Measurements from ENCODE around the gene DOCK3. TPM values are rescaled to one million over a fixed set of nuclear protein-coding genes. Genes with fewer than 3 reads are reported as not detected.

DOCK3 gene
- total RNA-seq, 5 donors from 2014 or later (not counting 1 experiment from before 2014, with no cell fraction given): 2.0 to 3.2 (median 2.6) TPM

DNA sequence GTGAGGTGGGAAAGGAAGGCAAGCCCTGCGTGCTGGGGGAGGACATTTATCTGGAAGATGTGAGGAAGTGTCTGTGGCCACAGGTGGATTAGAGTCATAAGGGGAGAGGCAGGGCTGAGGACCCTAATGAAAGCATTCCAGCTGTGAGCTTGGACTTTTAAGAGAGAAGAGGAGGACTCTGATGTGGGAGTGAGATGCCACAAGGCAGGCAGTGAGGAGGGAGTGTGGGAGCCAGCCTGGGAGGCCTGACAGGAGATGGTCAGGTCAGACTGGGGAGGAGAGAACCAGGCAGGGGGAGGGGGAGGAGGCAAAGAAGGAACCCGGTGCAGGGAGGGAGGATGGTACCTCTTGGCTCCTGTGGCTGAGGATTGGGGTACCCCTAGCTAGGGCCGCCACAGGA lies 36.8 kb upstream of the DOCK3 start:
- peaks cover 44 to 51% (median 47%) of the 10 kb centered on the region in 3 donors for H3K4me1 Mint-ChIP-seq
- peak overlapping the region; percentile 76 to 88 for H3K27ac Mint-ChIP-seq
- ATAC-seq (replicated peaks in 1 of 4): no peak
- 51% methylated on average over 2 of the region's 3 CpGs for WGBS (ENCODE audit: insufficient coverage)
- Histone ChIP-seq H3K36me3 (ENCODE audit: control insufficient read depth in 2 of 2, extremely low read depth in 1 of 2, insufficient read depth in 1 of 2, low read length in 1 of 2) (peaks cover 22 to 42% of the 10 kb centered on the region in 2 donors), H3K9me3 (no peaks in the 10 kb centered on the region), H3K4me1 (ENCODE audit: control insufficient read depth in 1 of 2, extremely low read depth in 1 of 2, insufficient read depth in 2 of 2, low read length in 2 of 2) (peaks cover 7 to 29% of the 10 kb centered on the region in 2 experiments), H3K27ac (ENCODE audit: low read length) (no peak overlapping the region), H3K27me3 (replicated peaks in 1 of 2; ENCODE audit: control insufficient read depth in 2 of 2, extremely low read depth in 1 of 2, insufficient read depth in 2 of 2, low read length in 1 of 2) (no peaks in the 10 kb centered on the region), H3K4me3 (ENCODE audit: control insufficient read depth in 1 of 2, extremely low read depth in 1 of 2, low read length in 1 of 2) (no peak overlapping the region)
- H3K9me3 Mint-ChIP-seq: no peaks in the 10 kb centered on the region
- ChIA-PET POLR2A (no interaction called here), CTCF (no interaction called here)
- H3K36me3 Mint-ChIP-seq: peaks cover 31% of the 10 kb centered on the region
- no peak for DNase-seq
- peak overlapping the region in 1 of 3 donors; percentile 32 for H3K4me3 Mint-ChIP-seq
- H3K27me3 Mint-ChIP-seq: no peaks in the 10 kb centered on the region

DNA sequence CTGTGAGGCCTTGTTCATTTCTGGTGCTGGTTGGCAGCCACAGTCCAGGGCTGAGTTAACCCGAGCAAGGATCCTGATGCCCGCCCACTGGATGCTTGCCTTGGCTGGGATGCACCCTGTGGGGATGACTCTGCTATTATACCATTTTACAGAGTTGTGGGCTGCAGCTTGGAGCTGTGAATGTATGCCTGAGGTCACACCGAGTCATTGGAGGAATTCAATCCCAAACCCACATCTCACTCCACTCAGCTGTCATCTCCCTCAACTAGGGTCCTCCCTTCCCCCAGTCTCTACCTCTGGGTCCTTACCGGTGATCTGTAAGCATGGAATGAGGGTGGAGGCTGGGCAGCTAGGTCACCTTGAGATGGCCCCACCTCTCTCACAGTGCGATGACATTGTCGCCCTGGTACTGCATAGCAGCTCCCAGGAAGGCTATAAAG lies 35.7 kb upstream of the DOCK3 start:
- Mint-ChIP-seq H3K36me3 (peaks cover 38% of the 10 kb centered on the region), H3K4me1 (peaks cover 32 to 40% (median 36%) of the 10 kb centered on the region in 3 donors), H3K4me3 (no peak overlapping the region), H3K27me3 (no peaks in the 10 kb centered on the region), H3K27ac (peak overlapping the region; percentile 52 to 77), H3K9me3 (no peaks in the 10 kb centered on the region)
- H3K27me3 ChIP-seq (replicated peaks in 1 of 2; ENCODE audit: control insufficient read depth in 2 of 2, extremely low read depth in 1 of 2, insufficient read depth in 2 of 2, low read length in 1 of 2): no peaks in the 10 kb centered on the region
- DNase-seq (no peak), ATAC-seq (replicated peaks in 1 of 4) (no peak)
- no peaks in the 10 kb centered on the region for H3K9me3 ChIP-seq
- WGBS (ENCODE audit: insufficient coverage): 100% methylated on average over 1 of the region's 6 CpGs
- CTCF ChIA-PET: interaction anchor here in 1 of 2 donors (0.5 kb wide), 1 partner anchor 292 kb away, joined by 5 read pairs; no protein-coding TSS in a partner anchor
- no peak overlapping the region for H3K27ac ChIP-seq (ENCODE audit: low read length)
- H3K4me3 ChIP-seq (ENCODE audit: control insufficient read depth in 1 of 2, extremely low read depth in 1 of 2, low read length in 1 of 2): no peak overlapping the region
- POLR2A ChIA-PET: no interaction called here
- H3K4me1 ChIP-seq (ENCODE audit: control insufficient read depth in 1 of 2, extremely low read depth in 1 of 2, insufficient read depth in 2 of 2, low read length in 2 of 2): peaks cover 7 to 27% of the 10 kb centered on the region in 2 experiments
- peaks cover 29 to 53% of the 10 kb centered on the region in 2 donors for H3K36me3 ChIP-seq (ENCODE audit: control insufficient read depth in 2 of 2, extremely low read depth in 1 of 2, insufficient read depth in 1 of 2, low read length in 1 of 2)

GRCh38 chr3:50642382-50642781 lies 32.3 kb upstream of the DOCK3 start:
- Mint-ChIP-seq H3K27ac (no peak overlapping the region), H3K4me3 (no peak overlapping the region), H3K36me3 (peaks cover 49% of the 10 kb centered on the region), H3K4me1 (peaks cover 9 to 14% (median 13%) of the 10 kb centered on the region in 3 donors), H3K9me3 (no peaks in the 10 kb centered on the region), H3K27me3 (no peaks in the 10 kb centered on the region)
- ChIA-PET CTCF (no interaction called here), POLR2A (no interaction called here)
- no peak for DNase-seq
- WGBS (ENCODE audit: insufficient coverage): no CpG with 5 or more reads among the region's 1 CpG
- Histone ChIP-seq H3K27ac (ENCODE audit: low read length) (no peak overlapping the region), H3K4me1 (ENCODE audit: control insufficient read depth in 1 of 2, extremely low read depth in 1 of 2, insufficient read depth in 2 of 2, low read length in 2 of 2) (peaks cover 0 to 9% of the 10 kb centered on the region in 2 experiments), H3K4me3 (ENCODE audit: control insufficient read depth in 1 of 2, extremely low read depth in 1 of 2, low read length in 1 of 2) (no peak overlapping the region), H3K9me3 (no peaks in the 10 kb centered on the region), H3K27me3 (replicated peaks in 1 of 2; ENCODE audit: control insufficient read depth in 2 of 2, extremely low read depth in 1 of 2, insufficient read depth in 2 of 2, low read length in 1 of 2) (no peaks in the 10 kb centered on the region), H3K36me3 (ENCODE audit: control insufficient read depth in 2 of 2, extremely low read depth in 1 of 2, insufficient read depth in 1 of 2, low read length in 1 of 2) (peaks cover 46 to 79% of the 10 kb centered on the region in 2 donors)
- ATAC-seq (replicated peaks in 1 of 4): no peak

- CTCF ChIA-PET: no interaction called here
- Histone ChIP-seq H3K27me3 (replicated peaks in 1 of 2; ENCODE audit: control insufficient read depth in 2 of 2, extremely low read depth in 1 of 2, insufficient read depth in 2 of 2, low read length in 1 of 2) (no peaks in the 10 kb centered on the region), H3K9me3 (no peaks in the 10 kb centered on the region), H3K27ac (ENCODE audit: low read length) (no peak overlapping the region), H3K4me1 (ENCODE audit: control insufficient read depth in 1 of 2, extremely low read depth in 1 of 2, insufficient read depth in 2 of 2, low read length in 2 of 2) (no peaks in the 10 kb centered on the region), H3K36me3 (ENCODE audit: control insufficient read depth in 2 of 2, extremely low read depth in 1 of 2, insufficient read depth in 1 of 2, low read length in 1 of 2) (peaks cover 60 to 94% of the 10 kb centered on the region in 2 donors), H3K4me3 (ENCODE audit: control insufficient read depth in 1 of 2, extremely low read depth in 1 of 2, low read length in 1 of 2) (no peak overlapping the region)
- Mint-ChIP-seq H3K9me3 (no peaks in the 10 kb centered on the region), H3K4me3 (no peak overlapping the region), H3K27me3 (no peaks in the 10 kb centered on the region), H3K36me3 (peaks cover 44% of the 10 kb centered on the region), H3K27ac (no peak overlapping the region), H3K4me1 (no peaks in the 10 kb centered on the region)
- DNase-seq (no peak), ATAC-seq (replicated peaks in 1 of 4) (no peak)
- POLR2A ChIA-PET: no interaction called here
- 98% methylated on average over 4 of the region's 7 CpGs for WGBS (ENCODE audit: insufficient coverage)
These were observed 30.2 kb upstream of the DOCK3 start for GRCh38 chr3:50644561-50644960.

DNA sequence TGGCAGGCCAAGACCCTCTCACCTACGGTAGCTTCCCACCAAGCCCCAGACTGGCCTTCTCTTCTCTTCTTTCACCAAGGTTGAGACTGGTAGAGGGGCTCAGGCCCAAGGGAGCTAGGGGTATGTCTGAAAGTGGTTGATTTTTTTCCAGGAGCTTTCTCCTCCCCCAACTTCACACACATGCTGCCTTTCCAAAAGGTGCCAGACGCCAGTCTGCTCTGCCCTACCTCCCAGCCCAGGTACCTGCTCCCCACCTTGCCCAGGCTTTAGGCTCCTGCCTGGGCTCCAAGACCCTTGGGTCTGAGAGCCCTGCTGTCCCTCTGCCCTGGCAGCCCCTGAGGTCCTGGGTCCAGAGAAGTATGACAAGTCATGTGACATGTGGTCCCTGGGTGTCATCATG lies 29.3 kb upstream of the DOCK3 start:
- DNase-seq (no peak), ATAC-seq (replicated peaks in 1 of 4) (no peak)
- ChIA-PET POLR2A (no interaction called here), CTCF (no interaction called here)
- peaks cover 43% of the 10 kb centered on the region for H3K36me3 Mint-ChIP-seq
- Histone ChIP-seq H3K9me3 (no peaks in the 10 kb centered on the region), H3K36me3 (ENCODE audit: control insufficient read depth in 2 of 2, extremely low read depth in 1 of 2, insufficient read depth in 1 of 2, low read length in 1 of 2) (peaks cover 58 to 86% of the 10 kb centered on the region in 2 donors), H3K4me1 (ENCODE audit: control insufficient read depth in 1 of 2, extremely low read depth in 1 of 2, insufficient read depth in 2 of 2, low read length in 2 of 2) (no peaks in the 10 kb centered on the region), H3K27ac (ENCODE audit: low read length) (no peak overlapping the region), H3K4me3 (ENCODE audit: control insufficient read depth in 1 of 2, extremely low read depth in 1 of 2, low read length in 1 of 2) (no peak overlapping the region), H3K27me3 (replicated peaks in 1 of 2; ENCODE audit: control insufficient read depth in 2 of 2, extremely low read depth in 1 of 2, insufficient read depth in 2 of 2, low read length in 1 of 2) (no peaks in the 10 kb centered on the region)
- no peak overlapping the region for H3K27ac Mint-ChIP-seq
- 100% methylated on average over 1 of the region's 2 CpGs for WGBS (ENCODE audit: insufficient coverage)
- H3K4me1 Mint-ChIP-seq: no peaks in the 10 kb centered on the region
- no peak overlapping the region for H3K4me3 Mint-ChIP-seq
- no peaks in the 10 kb centered on the region for H3K9me3 Mint-ChIP-seq
- H3K27me3 Mint-ChIP-seq: no peaks in the 10 kb centered on the region

GRCh38 chr3:50648313-50648712 lies 26.4 kb upstream of the DOCK3 start:
- peaks cover 42 to 58% of the 10 kb centered on the region in 2 donors for H3K36me3 ChIP-seq (ENCODE audit: control insufficient read depth in 2 of 2, extremely low read depth in 1 of 2, insufficient read depth in 1 of 2, low read length in 1 of 2)
- H3K9me3 Mint-ChIP-seq: no peaks in the 10 kb centered on the region
- 0% methylated on average over 1 of the region's 6 CpGs for WGBS (ENCODE audit: insufficient coverage)
- CTCF ChIA-PET: no interaction called here
- DNase-seq (no peak), ATAC-seq (replicated peaks in 1 of 4) (no peak)
- no peaks in the 10 kb centered on the region for H3K4me1 ChIP-seq (ENCODE audit: control insufficient read depth in 1 of 2, extremely low read depth in 1 of 2, insufficient read depth in 2 of 2, low read length in 2 of 2)
- no peaks in the 10 kb centered on the region for H3K9me3 ChIP-seq
- no peak overlapping the region for H3K4me3 ChIP-seq (ENCODE audit: control insufficient read depth in 1 of 2, extremely low read depth in 1 of 2, low read length in 1 of 2)
- no peaks in the 10 kb centered on the region for H3K27me3 Mint-ChIP-seq
- H3K36me3 Mint-ChIP-seq: peaks cover 25% of the 10 kb centered on the region
- peaks cover 0 to 5% (median 0%) of the 10 kb centered on the region in 3 donors for H3K4me1 Mint-ChIP-seq
- H3K27me3 ChIP-seq (replicated peaks in 1 of 2; ENCODE audit: control insufficient read depth in 2 of 2, extremely low read depth in 1 of 2, insufficient read depth in 2 of 2, low read length in 1 of 2): no peaks in the 10 kb centered on the region
- H3K27ac ChIP-seq (ENCODE audit: low read length): no peak overlapping the region
- POLR2A ChIA-PET: no interaction called here
- no peak overlapping the region for H3K27ac Mint-ChIP-seq
- H3K4me3 Mint-ChIP-seq: no peak overlapping the region

GRCh38 chr3:50648944-50649343 lies 25.8 kb upstream of the DOCK3 start:
- ATAC-seq (replicated peaks in 1 of 4) (no peak), DNase-seq (no peak)
- Mint-ChIP-seq H3K27me3 (no peaks in the 10 kb centered on the region), H3K36me3 (peaks cover 19% of the 10 kb centered on the region), H3K4me3 (no peak overlapping the region), H3K9me3 (no peaks in the 10 kb centered on the region), H3K27ac (peak overlapping the region in 1 of 2 donors; percentile 28), H3K4me1 (peaks cover 0 to 5% (median 0%) of the 10 kb centered on the region in 3 donors)
- Histone ChIP-seq H3K4me1 (ENCODE audit: control insufficient read depth in 1 of 2, extremely low read depth in 1 of 2, insufficient read depth in 2 of 2, low read length in 2 of 2) (no peaks in the 10 kb centered on the region), H3K4me3 (ENCODE audit: control insufficient read depth in 1 of 2, extremely low read depth in 1 of 2, low read length in 1 of 2) (no peak overlapping the region), H3K9me3 (no peaks in the 10 kb centered on the region), H3K27me3 (replicated peaks in 1 of 2; ENCODE audit: control insufficient read depth in 2 of 2, extremely low read depth in 1 of 2, insufficient read depth in 2 of 2, low read length in 1 of 2) (no peaks in the 10 kb centered on the region), H3K27ac (ENCODE audit: low read length) (no peak overlapping the region), H3K36me3 (ENCODE audit: control insufficient read depth in 2 of 2, extremely low read depth in 1 of 2, insufficient read depth in 1 of 2, low read length in 1 of 2) (peaks cover 36 to 52% of the 10 kb centered on the region in 2 donors)
- 89% methylated on average over 1 of the region's 2 CpGs for WGBS (ENCODE audit: insufficient coverage)
- ChIA-PET POLR2A (no interaction called here), CTCF (no interaction called here)
